H1 (cell line): ENCODE results near the gene THBS1. TPM values are rescaled to one million over a fixed set of nuclear protein-coding genes. Genes with fewer than 3 reads are reported as not detected.
A peak's percentile ranks its signal among the peaks of the same experiment; 100 is the strongest.

Source experiments
- CTCF ChIA-PET: fragments of 300-600 bp; sonication (Branson Sonifier 250); formaldehyde crosslinking; loops from one replicate; lab custom pipeline; 2021; ENCODE audit not compliant: partially characterized antibody; lab: Charles Lee
- POLR2A ChIA-PET: fragments of 300-600 bp; sonication (Branson Sonifier 250); formaldehyde crosslinking; loops from one replicate; lab custom pipeline; 2021; ENCODE audit warnings: inconsistent platforms; ENCODE audit not compliant: partially characterized antibody; lab: Charles Lee
- DNase-seq, 2 experiments: peaks; one replicate each; pipeline versions ENCODE4 v3.0.0 to v3.0.0-alpha.2; 2010 to 2022; ENCODE audit warnings: low spot score in 2 of 2, low read depth in 1 of 2, mixed read lengths in 1 of 2
- FAIRE-seq: peaks from 2 replicates; lab custom pipeline; 2011; peaks lifted over from hg19 to GRCh38; lab: Jason Lieb, UNC
- H2AFZ ChIP-seq: 2 replicates; pipeline ENCODE4 v1.8.1; 2012; ENCODE audit warnings: low read length, inconsistent platforms
- H2AK5ac ChIP-seq: 2 replicates; pipeline ENCODE4 v1.6.1; 2013; ENCODE audit warnings: low read depth, low read length
- H2BK120ac ChIP-seq: replicated peaks from 2 replicates; pipeline ENCODE3; 2013; ENCODE audit warnings: low read depth, low read length, inconsistent platforms
- H2BK12ac ChIP-seq: 2 replicates; pipeline ENCODE4 v1.6.1; 2013; ENCODE audit warnings: low read depth, low read length
- H2BK15ac ChIP-seq: 2 replicates; pipeline ENCODE4 v1.6.1; 2013; ENCODE audit warnings: low read length
- H2BK20ac ChIP-seq: 2 replicates; pipeline ENCODE4 v1.6.1; 2013; ENCODE audit warnings: low read length
- H2BK5ac ChIP-seq: 2 replicates; pipeline ENCODE4 v1.6.1; 2013; ENCODE audit warnings: low read depth, low read length
- H3K14ac ChIP-seq: 2 replicates; pipeline ENCODE4 v1.6.1; 2013; ENCODE audit warnings: inconsistent platforms; ENCODE audit not compliant: insufficient read length
- H3K18ac ChIP-seq: 2 replicates; pipeline ENCODE4 v1.6.1; 2013; ENCODE audit warnings: low read length; ENCODE audit errors: extremely low read depth
- H3K23ac ChIP-seq: 2 replicates; pipeline ENCODE4 v1.6.1; 2013; ENCODE audit warnings: inconsistent platforms; ENCODE audit not compliant: insufficient read length
- H3K23me2 ChIP-seq: 2 replicates; pipeline ENCODE4 v1.6.1; 2013; ENCODE audit warnings: low read depth, low read length
- H3K27ac ChIP-seq: 2 replicates; pipeline ENCODE4 v1.6.1; 2011; ENCODE audit warnings: low read depth, low read length, inconsistent platforms
- H3K27me3 ChIP-seq, 4 experiments: replicated peaks in 1 of 4; 1 replicate in 1 of 4; 2 replicates in 3 of 4; pipeline versions ENCODE4 v1.6.1 to v1.8.1; 2011 to 2013; ENCODE audit warnings: low read length in 3 of 4, mild to moderate bottlenecking in 3 of 4, inconsistent platforms in 2 of 4, mixed read lengths in 2 of 4, moderate library complexity in 1 of 4; ENCODE audit not compliant: control insufficient read depth in 3 of 4, insufficient read depth in 3 of 4; ENCODE audit errors: extremely low read depth in 1 of 4
- H3K36me3 ChIP-seq, 4 experiments: 2 replicates each; pipeline versions ENCODE4 v1.6.1 to v1.8.1; 2011 to 2013; ENCODE audit warnings: mild to moderate bottlenecking in 4 of 4, low read length in 3 of 4, moderate library complexity in 2 of 4, control low read depth in 1 of 4, inconsistent platforms in 1 of 4; ENCODE audit not compliant: insufficient read depth in 4 of 4, control insufficient read depth in 2 of 4
- H3K4ac ChIP-seq: replicated peaks from 2 replicates; pipeline ENCODE3; 2013; ENCODE audit warnings: low read length, low read depth, mixed read lengths, inconsistent platforms; ENCODE audit not compliant: insufficient read length
- H3K4me1 ChIP-seq, 4 experiments: replicated peaks in 1 of 4; 1 replicate in 1 of 4; 2 replicates in 3 of 4; pipeline versions ENCODE4 v1.6.1 to v1.8.1; 2011 to 2013; ENCODE audit warnings: low read length in 3 of 4, inconsistent platforms in 2 of 4, mixed read lengths in 1 of 4; ENCODE audit not compliant: insufficient read depth in 4 of 4, control insufficient read depth in 3 of 4
- H3K4me2 ChIP-seq, 2 experiments: 2 replicates each; pipeline versions ENCODE4 v1.6.1 to v1.8.1; 2011 to 2013; ENCODE audit warnings: low read depth in 2 of 2, low read length in 2 of 2, control low read depth in 1 of 2, inconsistent platforms in 1 of 2, mild to moderate bottlenecking in 1 of 2; ENCODE audit not compliant: insufficient read depth in 1 of 2
- H3K4me3 ChIP-seq, 4 experiments: fragments of 200-600, 300-600 bp in 1 of 4; sonication (generic), shearing (Covaris generic), sonication (Bioruptor Twin) in 1 of 4; 2 replicates each; pipeline versions ENCODE4 v1.5.1 to v1.8.1; 2011 to 2016; ENCODE audit warnings: low read length in 4 of 4, low read depth in 3 of 4, control low read depth in 2 of 4, inconsistent platforms in 2 of 4, mild to moderate bottlenecking in 2 of 4, mixed read lengths in 1 of 4, moderate library complexity in 1 of 4; ENCODE audit not compliant: insufficient read depth in 2 of 4; ENCODE audit errors: extremely low read depth in 1 of 4
- H3K56ac ChIP-seq: replicated peaks from 2 replicates; pipeline ENCODE3; 2013; ENCODE audit warnings: low read depth, mild to moderate bottlenecking, mixed read lengths, low read length, inconsistent platforms; ENCODE audit not compliant: insufficient read length
- H3K79me1 ChIP-seq: 2 replicates; pipeline ENCODE4 v1.6.1; 2013; ENCODE audit warnings: low read depth, low read length, control low read depth
- H3K79me2 ChIP-seq, 2 experiments: 2 replicates each; pipeline versions ENCODE4 v1.6.1 to v1.8.1; 2012 to 2013; ENCODE audit warnings: low read length in 2 of 2, mild to moderate bottlenecking in 2 of 2, inconsistent platforms in 1 of 2; ENCODE audit not compliant: insufficient read depth in 2 of 2, control insufficient read depth in 1 of 2
- H3K9ac ChIP-seq, 4 experiments: replicated peaks in 1 of 4; 1 replicate in 1 of 4; 2 replicates in 3 of 4; pipeline versions ENCODE4 v1.6.1 to v1.8.1; 2011 to 2013; ENCODE audit warnings: low read depth in 3 of 4, low read length in 3 of 4, control low read depth in 2 of 4, mild to moderate bottlenecking in 2 of 4, moderate library complexity in 2 of 4, inconsistent platforms in 1 of 4; ENCODE audit errors: extremely low read depth in 1 of 4
- H3K9me3 ChIP-seq, 2 experiments: 2 replicates each; pipeline versions ENCODE4 v1.6.1 to v1.8.1; 2012 to 2013; ENCODE audit warnings: mild to moderate bottlenecking in 2 of 2, moderate library complexity in 2 of 2, control low read depth in 1 of 2, inconsistent platforms in 1 of 2, low read depth in 1 of 2, low read length in 1 of 2, mixed read lengths in 1 of 2; ENCODE audit not compliant: insufficient read depth in 2 of 2
- H4K20me1 ChIP-seq, 2 experiments: replicated peaks in 1 of 2; 2 replicates each; pipeline versions ENCODE3 to v1.8.1; 2011 to 2013; ENCODE audit warnings: inconsistent platforms in 2 of 2, low read length in 2 of 2, mild to moderate bottlenecking in 1 of 2; ENCODE audit not compliant: insufficient read depth in 2 of 2, control insufficient read depth in 1 of 2
- H4K5ac ChIP-seq: 2 replicates; pipeline ENCODE4 v1.6.1; 2013; ENCODE audit warnings: low read length, low read depth, mixed read lengths, inconsistent platforms; ENCODE audit not compliant: insufficient read length
- H4K8ac ChIP-seq: 2 replicates; pipeline ENCODE4 v1.8.0; 2013; ENCODE audit warnings: mild to moderate bottlenecking, moderate library complexity, low read length, inconsistent platforms; ENCODE audit not compliant: insufficient read depth; ENCODE audit errors: extremely low read depth
- H4K91ac ChIP-seq: replicated peaks from 2 replicates; pipeline ENCODE3; 2013; ENCODE audit warnings: low read length, mixed read lengths, inconsistent platforms; ENCODE audit not compliant: insufficient read length
- RAD21 ChIP-seq, 2 experiments: IDR thresholded peaks in 1 of 2; conservative IDR thresholded peaks in 1 of 2; 2 replicates each; pipeline ENCODE4 v1.6.1; 2011; ENCODE audit warnings: low read depth in 2 of 2, low read length in 2 of 2, improper control_type of control experiment in 1 of 2, inconsistent platforms in 1 of 2, mild to moderate bottlenecking in 1 of 2, moderate library complexity in 1 of 2
- SIRT6 ChIP-seq: IDR thresholded peaks from one replicate; pipeline ENCODE4 v1.7.1; 2012; ENCODE audit warnings: low read length, inconsistent platforms
- WGBS, 2 experiments: shearing (Covaris generic) in 1 of 2; methylation state at CpG; one replicate each; pipeline versions ENCODE4 v1.1.6 to v1.1.7; 2013 to 2015; ENCODE audit warnings: low lambda C conversion rate in 2 of 2, mixed read lengths in 2 of 2, inconsistent platforms in 1 of 2, low coverage in 1 of 2, missing lambda C conversion rate in 1 of 2; ENCODE audit not compliant: insufficient replicate concordance in 2 of 2, insufficient coverage in 1 of 2, insufficient read length in 1 of 2; ENCODE audit errors: extremely low coverage in 1 of 2, missing lambda C conversion rate in 1 of 2; 5-methylcytosine and 5-hydroxymethylcytosine counted together
- polyA plus RNA-seq, 7 experiments: library from polyadenylated mRNA; depleted of rRNA in 3 of 7; stranded (reverse) in 5 of 7; unstranded in 2 of 7; fragments of >200 nt in 5 of 7; fragments of 200-250 nt in 2 of 7; gene quantifications; 1 replicate in 5 of 7; 2 replicates in 1 of 7; 4 replicates in 1 of 7; pipeline versions ENCODE4 v1.2.1 to v1.2.3, GENCODE V29; 2011 to 2013; ENCODE audit warnings: missing spikeins in 2 of 7, mixed read lengths in 2 of 7
- total RNA-seq: library from RNA; stranded (reverse); fragmentation: NEBNext Ultra II Directional; extraction: Animal tissue kit (Norgen Biotek cat#: 25700); gene quantifications from 2 replicates; pipeline ENCODE4 v1.2.1, GENCODE V29; 2021
- TF ChIP-seq, protein P1 (sequence below), 3 experiments: IDR thresholded peaks; 1 replicate in 2 of 3; 2 replicates in 1 of 3; pipeline versions ENCODE4 v1.5.1 to v1.6.1; 2011; ENCODE audit warnings: low read length in 3 of 3, mild to moderate bottlenecking in 3 of 3, inconsistent platforms in 2 of 3, low read depth in 1 of 3, moderate library complexity in 1 of 3; ENCODE audit not compliant: insufficient read depth in 1 of 3; ENCODE audit errors: control extremely low read depth in 1 of 3

Gene THBS1
- total and polyA plus RNA-seq, 2 of the 8 experiments (the other 6 are each of a cell fraction or from before 2014, with no cell fraction given): 10.3 to 63.3 TPM

DNA sequence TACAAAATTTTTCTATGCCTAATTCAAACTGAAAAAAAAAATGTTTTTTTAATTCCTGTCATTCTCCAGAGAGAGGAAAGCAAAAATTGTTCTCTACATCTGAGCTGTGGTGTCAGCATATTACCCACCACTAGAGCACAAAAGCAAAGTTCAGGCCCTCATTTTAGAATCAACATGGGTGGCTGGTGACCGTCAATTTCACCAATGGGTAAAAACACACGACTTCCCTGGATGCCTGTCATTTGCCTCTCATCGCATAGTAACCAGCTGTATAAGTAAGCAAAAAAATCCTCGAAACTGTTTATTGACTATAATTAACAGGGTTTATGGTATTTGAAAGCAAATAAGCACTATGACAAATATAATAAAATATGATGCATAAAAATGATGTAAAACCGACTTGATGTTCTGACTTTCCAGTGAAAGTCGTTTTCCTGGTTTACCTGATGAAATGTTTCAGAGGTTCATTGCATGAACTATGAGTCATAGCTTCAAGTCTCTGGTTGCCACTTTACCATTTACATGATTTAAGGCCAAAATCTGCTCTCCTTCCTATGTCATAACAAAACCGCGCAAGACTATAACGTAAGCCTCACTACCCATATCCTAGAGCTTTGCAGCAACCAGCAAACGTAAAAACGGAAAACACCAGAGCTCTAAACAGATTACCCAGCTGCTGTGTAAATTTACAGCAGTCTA lies 60.5 kb downstream of the THBS1 start:
- no peak overlapping the region for H3K9ac ChIP-seq
- TF ChIP-seq RAD21 (IDR thresholded peaks at IDR 0.05 in 1 of 2, conservative IDR thresholded peaks at IDR 0.05 in 1 of 2; ENCODE audit: low read depth in 2 of 2, low read length in 2 of 2) (0 out of 4 replicates have a peak, but pooled peaks of 1 of the 2 experiments have one; percentile 1), SIRT6 (no peak)
- TF ChIP-seq, protein P1, sequence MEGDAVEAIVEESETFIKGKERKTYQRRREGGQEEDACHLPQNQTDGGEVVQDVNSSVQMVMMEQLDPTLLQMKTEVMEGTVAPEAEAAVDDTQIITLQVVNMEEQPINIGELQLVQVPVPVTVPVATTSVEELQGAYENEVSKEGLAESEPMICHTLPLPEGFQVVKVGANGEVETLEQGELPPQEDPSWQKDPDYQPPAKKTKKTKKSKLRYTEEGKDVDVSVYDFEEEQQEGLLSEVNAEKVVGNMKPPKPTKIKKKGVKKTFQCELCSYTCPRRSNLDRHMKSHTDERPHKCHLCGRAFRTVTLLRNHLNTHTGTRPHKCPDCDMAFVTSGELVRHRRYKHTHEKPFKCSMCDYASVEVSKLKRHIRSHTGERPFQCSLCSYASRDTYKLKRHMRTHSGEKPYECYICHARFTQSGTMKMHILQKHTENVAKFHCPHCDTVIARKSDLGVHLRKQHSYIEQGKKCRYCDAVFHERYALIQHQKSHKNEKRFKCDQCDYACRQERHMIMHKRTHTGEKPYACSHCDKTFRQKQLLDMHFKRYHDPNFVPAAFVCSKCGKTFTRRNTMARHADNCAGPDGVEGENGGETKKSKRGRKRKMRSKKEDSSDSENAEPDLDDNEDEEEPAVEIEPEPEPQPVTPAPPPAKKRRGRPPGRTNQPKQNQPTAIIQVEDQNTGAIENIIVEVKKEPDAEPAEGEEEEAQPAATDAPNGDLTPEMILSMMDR (IDR thresholded peaks at IDR 0.05; ENCODE audit: control extremely low read depth in 1 of 3, insufficient read depth in 1 of 3, low read depth in 1 of 3, low read length in 3 of 3): peak in 1 of 3 experiments; percentile 15; a peak in 1 of 4 replicates
- TF ChIP-seq, all 59 proteins: peak for 2
- Histone ChIP-seq H2AFZ (no peak overlapping the region), H4K5ac (no peak overlapping the region), H2BK15ac (no peak overlapping the region), H2BK12ac (no peak overlapping the region), H3K36me3 (no peaks in the 10 kb centered on the region), H2BK120ac (no peak overlapping the region), H4K8ac (no peak overlapping the region), H3K27me3 (no peaks in the 10 kb centered on the region), H3K4me1 (peaks cover 0 to 7% (median 3%) of the 10 kb centered on the region in 4 experiments; a peak in 4 of 7 replicates), H4K20me1 (no peaks in the 10 kb centered on the region), H3K27ac (no peak overlapping the region), H3K79me2 (no peaks in the 10 kb centered on the region), H2BK20ac (no peak overlapping the region), H3K23me2 (no peaks in the 10 kb centered on the region), H3K4me2 (no peak overlapping the region), H2AK5ac (no peak overlapping the region), H3K79me1 (no peaks in the 10 kb centered on the region), H3K18ac (no peak overlapping the region), H3K14ac (no peak overlapping the region), H2BK5ac (no peak overlapping the region), H3K23ac (no peak overlapping the region), H3K4ac (no peak overlapping the region), H3K9me3 (no peaks in the 10 kb centered on the region), H4K91ac (no peak overlapping the region), H3K56ac (no peak overlapping the region), H3K4me3 (no peak overlapping the region)
- ChIA-PET POLR2A (interaction anchor here (1.0 kb wide), 1 partner anchor 60 kb away, joined by 3 read pairs; the partner anchor contains the start of gene THBS1), CTCF (interaction anchor here (0.6 to 1.8 kb wide), 11 partner anchors 9 to 563 kb away, joined by 3 to 6 read pairs (median 3); no protein-coding TSS in a partner anchor)
- 89% methylated on average over 11 of the region's 11 CpGs; no CpG with 5 or more reads in 1 of the 2 experiments for WGBS, 2 experiments
- FAIRE-seq (peak; percentile 78), DNase-seq (no peak)
